ENCODE measurements around the gene PIGV.
"Not testable (repeated sequence)": the region's sequence is repeated elsewhere in the genome, so short reads cannot be mapped to it uniquely, and the experiment has no call there.

Gene PIGV

GRCh38 chr1:26838474-26839338 lies 51.0 kb downstream of the PIGV start:
- no peak for DNase-seq

GRCh38 chr1:26839339-26839722 lies 51.6 kb downstream of the PIGV start:
- no peak for DNase-seq

GRCh38 chr1:26839779-26840178 lies 52.0 kb downstream of the PIGV start:
- DNase-seq = no peak

- no peak for DNase-seq
Observed at GRCh38 chr1:26844424-26845196, 56.9 kb downstream of the PIGV start.

- not testable (repeated sequence) for DNase-seq
Observed at GRCh38 chr1:26847826-26848225, 60.1 kb downstream of the PIGV start.
